ENCODE measurements around the gene TRMT61A. TPM values are rescaled to one million over a fixed set of nuclear protein-coding genes. Genes with fewer than 3 reads are reported as not detected.
A peak's percentile ranks its signal among the peaks of the same experiment; 100 is the strongest.

TRMT61A gene
- total RNA-seq, 4 donors from 2014 or later = 3.6 to 26.5 (median 8.7) TPM

DNA sequence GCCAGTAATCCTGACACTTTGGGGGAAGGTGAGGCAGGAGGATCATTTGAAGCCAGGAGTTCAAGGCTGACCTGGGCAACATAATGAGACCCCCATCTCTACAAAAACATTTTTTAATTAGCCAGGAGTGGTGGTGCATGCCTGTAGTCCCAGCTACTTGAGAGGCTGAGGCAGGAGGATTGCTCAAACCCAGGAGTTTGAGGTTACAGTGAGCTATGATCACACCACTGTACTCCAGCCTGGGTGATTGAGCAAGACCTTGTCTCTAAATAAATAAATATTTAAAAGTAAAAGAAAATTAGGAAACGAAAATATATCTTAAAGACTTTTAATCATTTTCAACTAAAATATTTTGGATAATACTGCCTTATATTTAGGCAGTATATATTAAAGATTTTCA is 32.2 kb upstream of the TRMT61A start:
- H3K36me3 ChIP-seq = no peaks in the 10 kb centered on the region

DNA sequence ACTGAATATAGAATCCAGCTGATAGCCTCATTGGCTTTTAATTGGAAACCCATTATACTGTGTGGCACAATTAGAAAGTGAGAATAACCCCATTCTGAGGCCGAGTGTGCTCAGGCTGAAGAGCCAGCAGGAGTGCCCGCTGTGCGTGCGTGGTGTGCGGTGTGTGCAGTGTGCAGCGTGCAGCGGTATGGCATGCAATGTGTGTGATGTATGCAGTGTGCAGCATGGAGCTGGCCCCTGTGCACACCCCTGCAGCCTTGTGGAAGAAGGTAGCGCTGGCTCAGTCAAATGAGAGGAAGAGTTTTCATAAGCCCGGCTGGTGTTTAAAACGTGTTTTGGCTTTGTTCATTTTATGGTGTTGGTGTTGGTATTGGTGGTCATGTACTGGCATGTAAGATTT is 29.3 kb upstream of the TRMT61A start:
- Histone ChIP-seq H3K4me1 (no peaks in the 10 kb centered on the region), H3K27me3 (no peaks in the 10 kb centered on the region), H3K36me3 (no peaks in the 10 kb centered on the region), H3K27ac (no peak overlapping the region), H3K9me3 (no peaks in the 10 kb centered on the region), H3K4me3 (no peak overlapping the region)
- intact Hi-C loops (cut with DNase I; ENCODE audit: low total_unique reads) = loop anchor here (5.0 kb wide), 1 partner anchor 48 kb away; no protein-coding TSS in a partner anchor
- no peak for TF ChIP-seq POLR2A (IDR thresholded peaks at IDR 0.05)
- TF ChIP-seq, protein P1, sequence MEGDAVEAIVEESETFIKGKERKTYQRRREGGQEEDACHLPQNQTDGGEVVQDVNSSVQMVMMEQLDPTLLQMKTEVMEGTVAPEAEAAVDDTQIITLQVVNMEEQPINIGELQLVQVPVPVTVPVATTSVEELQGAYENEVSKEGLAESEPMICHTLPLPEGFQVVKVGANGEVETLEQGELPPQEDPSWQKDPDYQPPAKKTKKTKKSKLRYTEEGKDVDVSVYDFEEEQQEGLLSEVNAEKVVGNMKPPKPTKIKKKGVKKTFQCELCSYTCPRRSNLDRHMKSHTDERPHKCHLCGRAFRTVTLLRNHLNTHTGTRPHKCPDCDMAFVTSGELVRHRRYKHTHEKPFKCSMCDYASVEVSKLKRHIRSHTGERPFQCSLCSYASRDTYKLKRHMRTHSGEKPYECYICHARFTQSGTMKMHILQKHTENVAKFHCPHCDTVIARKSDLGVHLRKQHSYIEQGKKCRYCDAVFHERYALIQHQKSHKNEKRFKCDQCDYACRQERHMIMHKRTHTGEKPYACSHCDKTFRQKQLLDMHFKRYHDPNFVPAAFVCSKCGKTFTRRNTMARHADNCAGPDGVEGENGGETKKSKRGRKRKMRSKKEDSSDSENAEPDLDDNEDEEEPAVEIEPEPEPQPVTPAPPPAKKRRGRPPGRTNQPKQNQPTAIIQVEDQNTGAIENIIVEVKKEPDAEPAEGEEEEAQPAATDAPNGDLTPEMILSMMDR (IDR thresholded peaks at IDR 0.05) = no peak
- peak in 1 of 2 donors; percentile 12 for DNase-seq

More for the DNA sequence above, 32.2 kb upstream of the TRMT61A start:
- intact Hi-C loops (cut with DNase I; ENCODE audit: low total_unique reads) = no loop called here
- no peaks in the 10 kb centered on the region for H3K27me3 ChIP-seq
- no peaks in the 10 kb centered on the region for H3K4me1 ChIP-seq
- H3K9me3 ChIP-seq = no peaks in the 10 kb centered on the region
- no peak overlapping the region for H3K4me3 ChIP-seq
- DNase-seq = peak; percentile 2 to 8
- no peak overlapping the region for H3K27ac ChIP-seq
- TF ChIP-seq, protein P1 (IDR thresholded peaks at IDR 0.05) = no peak
- no peak for TF ChIP-seq POLR2A (IDR thresholded peaks at IDR 0.05)

DNA sequence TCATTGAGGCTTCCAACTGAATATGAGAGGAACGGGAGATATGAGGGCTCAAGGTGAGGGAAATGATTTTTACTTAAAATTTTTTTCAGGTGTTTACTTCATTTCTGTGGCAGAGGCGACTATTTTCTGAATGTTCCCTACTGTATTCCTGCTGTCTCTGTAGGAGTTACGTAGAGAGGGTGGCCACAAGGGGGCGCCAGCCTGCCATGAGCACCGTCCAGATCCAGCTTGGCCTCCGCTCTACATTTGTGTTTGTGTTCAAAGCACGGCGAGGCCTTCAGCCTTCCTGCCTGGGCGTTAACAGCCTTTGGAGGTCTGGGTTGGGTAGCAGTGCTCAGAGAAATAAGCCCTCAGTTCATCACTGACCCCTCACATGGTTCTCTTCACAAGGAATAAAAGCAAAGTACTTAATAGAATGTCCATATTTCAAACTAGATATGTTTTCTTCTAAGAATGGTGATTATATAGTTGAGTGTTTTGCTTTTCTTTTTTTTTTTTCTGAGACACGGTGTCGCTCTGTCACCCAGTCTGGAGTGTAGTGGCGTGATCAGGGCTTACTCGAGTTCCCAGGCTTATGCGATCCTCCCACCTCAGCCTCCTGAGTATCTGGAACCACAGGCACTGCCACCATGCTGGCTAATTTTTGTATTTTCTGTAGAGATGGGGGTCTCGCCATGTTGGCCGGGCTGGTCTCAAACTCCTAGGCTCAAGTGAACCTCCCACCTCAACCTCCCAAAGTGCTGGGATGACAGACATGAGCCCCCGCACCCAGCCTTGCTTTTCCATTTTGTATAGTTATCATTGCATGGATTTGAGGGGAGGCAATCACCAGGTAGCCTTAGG is 28.6 kb upstream of the TRMT61A start:
- no peak overlapping the region for H3K4me3 ChIP-seq
- TF ChIP-seq POLR2A (IDR thresholded peaks at IDR 0.05) = no peak
- TF ChIP-seq, protein P1 (IDR thresholded peaks at IDR 0.05) = peak; percentile 86 to 90 (median 88)
- DNase-seq = peak; percentile 87 to 92
- H3K27ac ChIP-seq = peak overlapping the region; percentile 9 to 54
- no peaks in the 10 kb centered on the region for H3K4me1 ChIP-seq
- no peaks in the 10 kb centered on the region for H3K36me3 ChIP-seq
- H3K27me3 ChIP-seq = no peaks in the 10 kb centered on the region
- H3K9me3 ChIP-seq = no peaks in the 10 kb centered on the region
- intact Hi-C loops (cut with DNase I; ENCODE audit: low total_unique reads) = loop anchor here (5.0 kb wide), 1 partner anchor 47 kb away; no protein-coding TSS in a partner anchor

DNA sequence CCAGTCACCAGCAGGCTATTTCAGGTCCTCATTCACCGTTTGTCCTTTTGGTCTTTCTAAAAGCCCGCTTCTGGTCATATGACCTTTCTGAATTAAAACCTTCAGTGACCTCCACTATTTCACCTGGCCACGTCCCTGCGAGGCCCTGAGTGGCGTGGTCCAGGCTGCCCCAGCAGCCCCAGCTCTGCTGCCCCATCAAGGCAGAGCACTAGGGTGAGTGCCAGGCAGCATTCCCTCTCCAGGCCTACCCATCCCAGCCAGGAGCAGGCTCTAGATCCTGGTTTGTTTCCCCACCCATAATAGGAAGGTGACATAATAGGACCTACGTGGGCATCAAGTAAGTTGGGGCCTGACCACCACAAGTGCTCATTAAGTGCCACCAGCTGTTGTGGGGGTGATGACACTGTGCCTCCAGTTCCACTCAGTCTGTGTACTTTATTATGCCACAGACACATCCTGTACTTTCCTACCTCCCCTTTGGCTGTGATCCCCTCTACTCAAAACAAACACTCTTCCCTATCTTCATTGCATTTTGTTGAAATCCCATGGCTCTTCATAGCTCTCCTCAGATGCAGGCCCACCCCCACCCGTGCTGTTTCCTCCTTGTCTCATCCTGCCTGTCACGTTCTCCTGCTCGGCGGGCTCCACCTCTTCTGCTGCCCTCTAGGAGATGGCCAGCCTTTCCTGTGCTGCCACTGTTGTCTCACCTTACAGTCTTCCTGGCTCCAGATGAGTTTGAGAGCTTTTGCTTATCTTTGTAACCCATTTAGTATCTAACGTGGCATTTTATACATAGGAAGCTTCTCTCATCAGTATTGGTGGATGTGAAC is 27.7 kb upstream of the TRMT61A start:
- no peaks in the 10 kb centered on the region for H3K36me3 ChIP-seq
- peak in 1 of 2 donors; percentile 11 for DNase-seq
- H3K27me3 ChIP-seq = no peaks in the 10 kb centered on the region
- TF ChIP-seq, protein P1 (IDR thresholded peaks at IDR 0.05) = no peak
- no peak for TF ChIP-seq POLR2A (IDR thresholded peaks at IDR 0.05)
- H3K9me3 ChIP-seq = no peaks in the 10 kb centered on the region
- no peak overlapping the region for H3K27ac ChIP-seq
- H3K4me1 ChIP-seq = no peaks in the 10 kb centered on the region
- no peak overlapping the region for H3K4me3 ChIP-seq
- intact Hi-C loops (cut with DNase I; ENCODE audit: low total_unique reads) = loop anchor here (5.0 kb wide), 1 partner anchor 46 kb away; no protein-coding TSS in a partner anchor
